ENCODE data around the gene RANBP17.

Gene RANBP17

DNA sequence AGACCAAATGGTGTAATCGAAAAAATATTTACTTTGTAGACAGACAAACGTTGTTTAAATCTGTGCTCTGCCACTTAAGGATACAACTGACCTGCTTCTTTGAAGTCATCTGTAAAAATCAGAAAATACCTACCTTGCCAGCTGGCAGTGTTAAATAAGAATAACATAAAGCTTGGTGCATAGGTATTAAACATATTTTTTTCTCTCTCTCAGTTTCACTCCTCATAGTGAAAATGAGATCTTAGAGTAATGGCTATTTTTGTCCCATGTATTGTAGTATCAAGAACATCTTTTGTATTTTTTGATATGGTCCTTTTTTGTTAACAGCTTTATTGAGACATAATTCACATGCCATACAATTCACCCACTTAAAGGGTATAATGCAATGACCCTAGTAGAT, 17.9 kb upstream of the RANBP17 start:
- ATAC-seq = no peak
- TF ChIP-seq, protein P1, sequence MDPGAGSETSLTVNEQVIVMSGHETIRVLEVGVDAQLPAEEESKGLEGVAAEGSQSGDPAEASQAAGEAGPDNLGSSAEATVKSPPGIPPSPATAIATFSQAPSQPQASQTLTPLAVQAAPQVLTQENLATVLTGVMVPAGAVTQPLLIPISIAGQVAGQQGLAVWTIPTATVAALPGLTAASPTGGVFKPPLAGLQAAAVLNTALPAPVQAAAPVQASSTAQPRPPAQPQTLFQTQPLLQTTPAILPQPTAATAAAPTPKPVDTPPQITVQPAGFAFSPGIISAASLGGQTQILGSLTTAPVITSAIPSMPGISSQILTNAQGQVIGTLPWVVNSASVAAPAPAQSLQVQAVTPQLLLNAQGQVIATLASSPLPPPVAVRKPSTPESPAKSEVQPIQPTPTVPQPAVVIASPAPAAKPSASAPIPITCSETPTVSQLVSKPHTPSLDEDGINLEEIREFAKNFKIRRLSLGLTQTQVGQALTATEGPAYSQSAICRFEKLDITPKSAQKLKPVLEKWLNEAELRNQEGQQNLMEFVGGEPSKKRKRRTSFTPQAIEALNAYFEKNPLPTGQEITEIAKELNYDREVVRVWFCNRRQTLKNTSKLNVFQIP (CRISPR knock-in tag; IDR thresholded peaks at IDR 0.05; ENCODE audit: borderline replicate concordance, low read depth) = no peak
- TF ChIP-seq SNAI2 (CRISPR knock-in tag; IDR thresholded peaks at IDR 0.05) (no peak), GLIS3 (CRISPR knock-in tag; IDR thresholded peaks at IDR 0.05) (no peak), ZFP3 (CRISPR knock-in tag; IDR thresholded peaks at IDR 0.05) (no peak), CREB5 (CRISPR knock-in tag; IDR thresholded peaks at IDR 0.05; ENCODE audit: low read depth) (no peak), ZNF565 (CRISPR knock-in tag; conservative IDR thresholded peaks at IDR 0.05; ENCODE audit: low read depth) (no peak), RARB (CRISPR knock-in tag; IDR thresholded peaks at IDR 0.05) (no peak), ZFP30 (CRISPR knock-in tag; IDR thresholded peaks at IDR 0.05) (no peak), ZC3H10 (CRISPR knock-in tag; IDR thresholded peaks at IDR 0.05) (no peak), OSR1 (CRISPR knock-in tag; IDR thresholded peaks at IDR 0.05) (no peak)

DNA sequence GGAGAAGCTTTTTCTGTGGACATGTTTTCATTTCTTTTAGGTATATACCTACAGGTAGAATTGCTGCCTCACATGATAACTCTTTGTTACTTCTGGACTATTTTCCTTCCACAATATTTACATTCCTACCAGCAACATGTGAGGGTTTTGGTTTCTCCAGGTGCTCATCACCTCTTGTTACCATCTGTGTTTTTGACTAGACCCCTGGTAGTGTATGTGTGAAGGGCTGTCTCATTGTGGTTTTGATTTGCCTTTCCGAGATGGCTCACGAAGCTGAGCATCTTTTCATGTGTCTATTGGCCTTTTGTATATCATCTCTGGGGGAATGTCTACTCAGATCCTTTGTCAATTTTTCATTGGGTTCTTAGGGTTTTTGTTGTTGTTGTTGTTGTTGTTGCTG, 17.2 kb upstream of the RANBP17 start:
- no peak for ATAC-seq
- TF ChIP-seq OSR1 (CRISPR knock-in tag; IDR thresholded peaks at IDR 0.05) (no peak), BACH2 (CRISPR knock-in tag; IDR thresholded peaks at IDR 0.05; ENCODE audit: borderline replicate concordance) (no peak), ARNTL (CRISPR knock-in tag; IDR thresholded peaks at IDR 0.05; ENCODE audit: borderline replicate concordance, low read depth) (no peak), PPARA (CRISPR knock-in tag; IDR thresholded peaks at IDR 0.05; ENCODE audit: borderline replicate concordance) (no peak), SNAI2 (CRISPR knock-in tag; IDR thresholded peaks at IDR 0.05) (no peak), ZNF565 (CRISPR knock-in tag; conservative IDR thresholded peaks at IDR 0.05; ENCODE audit: low read depth) (no peak), CSDC2 (CRISPR knock-in tag; IDR thresholded peaks at IDR 0.05) (no peak), CREB5 (CRISPR knock-in tag; IDR thresholded peaks at IDR 0.05; ENCODE audit: low read depth) (no peak), TCF4 (CRISPR knock-in tag; IDR thresholded peaks at IDR 0.05; ENCODE audit: borderline replicate concordance) (no peak), ESRRG (CRISPR knock-in tag; IDR thresholded peaks at IDR 0.05) (no peak), TOX (CRISPR knock-in tag; IDR thresholded peaks at IDR 0.05; ENCODE audit: borderline replicate concordance) (no peak), ISL1 (CRISPR knock-in tag; IDR thresholded peaks at IDR 0.05) (no peak)
- TF ChIP-seq, protein P1 (CRISPR knock-in tag; IDR thresholded peaks at IDR 0.05; ENCODE audit: borderline replicate concordance, low read depth) = no peak
- TF ChIP-seq, protein P2, sequence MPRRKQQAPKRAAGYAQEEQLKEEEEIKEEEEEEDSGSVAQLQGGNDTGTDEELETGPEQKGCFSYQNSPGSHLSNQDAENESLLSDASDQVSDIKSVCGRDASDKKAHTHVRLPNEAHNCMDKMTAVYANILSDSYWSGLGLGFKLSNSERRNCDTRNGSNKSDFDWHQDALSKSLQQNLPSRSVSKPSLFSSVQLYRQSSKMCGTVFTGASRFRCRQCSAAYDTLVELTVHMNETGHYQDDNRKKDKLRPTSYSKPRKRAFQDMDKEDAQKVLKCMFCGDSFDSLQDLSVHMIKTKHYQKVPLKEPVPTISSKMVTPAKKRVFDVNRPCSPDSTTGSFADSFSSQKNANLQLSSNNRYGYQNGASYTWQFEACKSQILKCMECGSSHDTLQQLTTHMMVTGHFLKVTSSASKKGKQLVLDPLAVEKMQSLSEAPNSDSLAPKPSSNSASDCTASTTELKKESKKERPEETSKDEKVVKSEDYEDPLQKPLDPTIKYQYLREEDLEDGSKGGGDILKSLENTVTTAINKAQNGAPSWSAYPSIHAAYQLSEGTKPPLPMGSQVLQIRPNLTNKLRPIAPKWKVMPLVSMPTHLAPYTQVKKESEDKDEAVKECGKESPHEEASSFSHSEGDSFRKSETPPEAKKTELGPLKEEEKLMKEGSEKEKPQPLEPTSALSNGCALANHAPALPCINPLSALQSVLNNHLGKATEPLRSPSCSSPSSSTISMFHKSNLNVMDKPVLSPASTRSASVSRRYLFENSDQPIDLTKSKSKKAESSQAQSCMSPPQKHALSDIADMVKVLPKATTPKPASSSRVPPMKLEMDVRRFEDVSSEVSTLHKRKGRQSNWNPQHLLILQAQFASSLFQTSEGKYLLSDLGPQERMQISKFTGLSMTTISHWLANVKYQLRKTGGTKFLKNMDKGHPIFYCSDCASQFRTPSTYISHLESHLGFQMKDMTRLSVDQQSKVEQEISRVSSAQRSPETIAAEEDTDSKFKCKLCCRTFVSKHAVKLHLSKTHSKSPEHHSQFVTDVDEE (CRISPR knock-in tag; IDR thresholded peaks at IDR 0.05) = no peak
- TF ChIP-seq, protein P3, sequence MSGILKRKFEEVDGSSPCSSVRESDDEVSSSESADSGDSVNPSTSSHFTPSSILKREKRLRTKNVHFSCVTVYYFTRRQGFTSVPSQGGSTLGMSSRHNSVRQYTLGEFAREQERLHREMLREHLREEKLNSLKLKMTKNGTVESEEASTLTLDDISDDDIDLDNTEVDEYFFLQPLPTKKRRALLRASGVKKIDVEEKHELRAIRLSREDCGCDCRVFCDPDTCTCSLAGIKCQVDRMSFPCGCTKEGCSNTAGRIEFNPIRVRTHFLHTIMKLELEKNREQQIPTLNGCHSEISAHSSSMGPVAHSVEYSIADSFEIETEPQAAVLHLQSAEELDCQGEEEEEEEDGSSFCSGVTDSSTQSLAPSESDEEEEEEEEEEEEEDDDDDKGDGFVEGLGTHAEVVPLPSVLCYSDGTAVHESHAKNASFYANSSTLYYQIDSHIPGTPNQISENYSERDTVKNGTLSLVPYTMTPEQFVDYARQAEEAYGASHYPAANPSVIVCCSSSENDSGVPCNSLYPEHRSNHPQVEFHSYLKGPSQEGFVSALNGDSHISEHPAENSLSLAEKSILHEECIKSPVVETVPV (CRISPR knock-in tag; IDR thresholded peaks at IDR 0.05) = no peak

GRCh38 chr5:170846416-170846815, 15.4 kb upstream of the RANBP17 start:
- ATAC-seq = no peak
- TF ChIP-seq, protein P1 (CRISPR knock-in tag; IDR thresholded peaks at IDR 0.05; ENCODE audit: borderline replicate concordance, low read depth) = no peak
- peak; percentile 20; the same call in 1 of the 2 replicates for TF ChIP-seq ISL1 (CRISPR knock-in tag; IDR thresholded peaks at IDR 0.05)
- TF ChIP-seq TCF4 (CRISPR knock-in tag; IDR thresholded peaks at IDR 0.05; ENCODE audit: borderline replicate concordance) = peak; percentile 23; the same call in 1 of the 2 replicates
- no peak for TF ChIP-seq OSR1 (CRISPR knock-in tag; IDR thresholded peaks at IDR 0.05)

Data from SK-N-SH treated with all-trans-retinoic acid at 6 μM for 48 hours (cell line).